IMR-90 (cell line): ENCODE results near the gene CROCC2. TPM values are rescaled to one million over a fixed set of nuclear protein-coding genes. Genes with fewer than 3 reads are reported as not detected.

Experiments
- ATAC-seq: fragments of 200-7000 bp; cut with Tn5 transposase; 2 replicates; pipeline ENCODE4 v1.9.1; 2020; ENCODE audit warnings: low read depth, mild to moderate bottlenecking, moderate library complexity
- BruUV-seq: library from RNA; stranded (reverse); fragments of 400-500 nt; replicated peaks from 2 replicates; lab custom pipeline; 2021; lab: Mats Ljungman, UMichigan
- CTCF ChIA-PET: fragments of 300-600 bp; formaldehyde crosslinking; extraction: SDS; loops from one replicate; lab custom pipeline; 2021; ENCODE audit warnings: antibody characterized with exemption; lab: Yijun Ruan, JAX
- POLR2A ChIA-PET: fragments of 300-600 bp; sonication (Branson Sonifier 250); formaldehyde crosslinking; loops from one replicate; lab custom pipeline; 2022; ENCODE audit warnings: antibody characterized with exemption; ENCODE audit not compliant: unreplicated experiment; lab: Charles Lee
- DNase-seq: peaks from one replicate; pipeline ENCODE4 v3.0.0; 2013
- H2AFZ ChIP-seq: replicated peaks from 2 replicates; pipeline ENCODE3; 2013; ENCODE audit warnings: low read length, mild to moderate bottlenecking; ENCODE audit not compliant: poor library complexity
- H2AK5ac ChIP-seq: 2 replicates; pipeline ENCODE4 v1.6.1; 2013; ENCODE audit warnings: low read depth, low read length, inconsistent platforms
- H2AK9ac ChIP-seq: replicated peaks from 2 replicates; pipeline ENCODE3; 2013; ENCODE audit warnings: mild to moderate bottlenecking, low read depth, low read length, moderate library complexity; ENCODE audit not compliant: poor library complexity
- H2BK120ac ChIP-seq: 2 replicates; pipeline ENCODE4 v1.6.1; 2013; ENCODE audit warnings: low read depth, low read length, inconsistent platforms
- H2BK15ac ChIP-seq: 3 replicates; pipeline ENCODE4 v1.6.1; 2013; ENCODE audit warnings: low read depth, low read length, inconsistent platforms
- H2BK20ac ChIP-seq: 2 replicates; pipeline ENCODE4 v1.6.1; 2013; ENCODE audit warnings: low read depth, mild to moderate bottlenecking, inconsistent platforms, low read length, moderate library complexity
- H2BK5ac ChIP-seq: 2 replicates; pipeline ENCODE4 v1.6.1; 2013; ENCODE audit warnings: mild to moderate bottlenecking, low read depth, low read length, inconsistent platforms; ENCODE audit not compliant: poor library complexity, severe bottlenecking
- H3K14ac ChIP-seq: replicated peaks from 2 replicates; pipeline ENCODE4 v1.6.1; 2013; ENCODE audit warnings: low read depth, low read length, inconsistent platforms
- H3K18ac ChIP-seq: 2 replicates; pipeline ENCODE4 v1.6.1; 2013; ENCODE audit warnings: low read depth, low read length, control low read depth
- H3K23ac ChIP-seq: 2 replicates; pipeline ENCODE4 v1.6.1; 2013; ENCODE audit warnings: low read depth, low read length, inconsistent platforms
- H3K27ac ChIP-seq: 2 replicates; pipeline ENCODE4 v1.5.1; 2013; ENCODE audit warnings: mild to moderate bottlenecking, control low read depth, low read length; ENCODE audit not compliant: insufficient read depth
- H3K27me3 ChIP-seq: 2 replicates; pipeline ENCODE4 v1.6.1; 2013; ENCODE audit warnings: low read length; ENCODE audit not compliant: control insufficient read depth, insufficient read depth
- H3K36me3 ChIP-seq: 2 replicates; pipeline ENCODE4 v1.6.1; 2013; ENCODE audit warnings: low read length, mixed read lengths; ENCODE audit not compliant: control insufficient read depth, insufficient read depth
- H3K4ac ChIP-seq: 2 replicates; pipeline ENCODE4 v1.6.1; 2013; ENCODE audit warnings: low read depth, low read length, inconsistent platforms
- H3K4me1 ChIP-seq: 2 replicates; pipeline ENCODE4 v1.6.1; 2013; ENCODE audit warnings: low read length, mixed read lengths; ENCODE audit not compliant: control insufficient read depth, insufficient read depth
- H3K4me2 ChIP-seq: 2 replicates; pipeline ENCODE4 v1.6.1; 2013; ENCODE audit warnings: low read depth, mild to moderate bottlenecking, control low read depth, low read length, moderate library complexity
- H3K4me3 ChIP-seq: 2 replicates; pipeline ENCODE4 v1.5.1; 2013; ENCODE audit warnings: low read depth, mild to moderate bottlenecking, control low read depth, low read length, moderate library complexity; ENCODE audit not compliant: insufficient read depth
- H3K56ac ChIP-seq: 2 replicates; pipeline ENCODE4 v1.6.1; 2013; ENCODE audit warnings: low read length, inconsistent platforms; ENCODE audit not compliant: insufficient read depth; ENCODE audit errors: extremely low read depth
- H3K79me1 ChIP-seq, 2 experiments: 2 replicates each; pipeline ENCODE4 v1.6.1; 2013; ENCODE audit warnings: low read length in 2 of 2, inconsistent platforms in 1 of 2, low read depth in 1 of 2
- H3K9ac ChIP-seq: 2 replicates; pipeline ENCODE4 v1.6.1; 2013; ENCODE audit warnings: low read depth, low read length, control low read depth
- H3K9me1 ChIP-seq: 2 replicates; pipeline ENCODE4 v1.6.1; 2013; ENCODE audit warnings: low read length, inconsistent platforms; ENCODE audit not compliant: insufficient read depth
- H3K9me3 ChIP-seq: 2 replicates; pipeline ENCODE4 v1.6.1; 2013; ENCODE audit warnings: low read length; ENCODE audit not compliant: control insufficient read depth, insufficient read depth
- H4K20me1 ChIP-seq: 2 replicates; pipeline ENCODE4 v1.6.1; 2013; ENCODE audit warnings: low read length, inconsistent platforms; ENCODE audit not compliant: insufficient read depth
- H4K5ac ChIP-seq: 2 replicates; pipeline ENCODE4 v1.6.1; 2013; ENCODE audit warnings: mild to moderate bottlenecking, low read depth, low read length, control low read depth
- H4K8ac ChIP-seq, 2 experiments: 2 replicates each; pipeline ENCODE4 v1.6.1; 2013; ENCODE audit warnings: low read depth in 2 of 2, low read length in 2 of 2, control low read depth in 1 of 2, inconsistent platforms in 1 of 2
- H4K91ac ChIP-seq: 2 replicates; pipeline ENCODE4 v1.6.1; 2013; ENCODE audit warnings: low read depth, low read length, inconsistent platforms; ENCODE audit not compliant: insufficient read depth
- BHLHE40 ChIP-seq: fragments of 150-350 bp; IDR thresholded peaks from 2 replicates; pipeline ENCODE4 v1.6.1; 2016; ENCODE audit warnings: mild to moderate bottlenecking, low read depth, low read length
- CHD1 ChIP-seq: IDR thresholded peaks from 2 replicates; pipeline ENCODE4 v1.6.1; 2012; ENCODE audit warnings: low read depth, low read length, improper control_type of control experiment
- ELK1 ChIP-seq: fragments of 150-350 bp; IDR thresholded peaks from 2 replicates; pipeline ENCODE4 v1.6.1; 2016; ENCODE audit warnings: low read depth, mild to moderate bottlenecking, low read length, moderate library complexity, borderline replicate concordance
- FOS ChIP-seq: fragments of 150-350 bp; IDR thresholded peaks from 2 replicates; pipeline ENCODE4 v1.6.1; 2016; ENCODE audit warnings: low read depth, low read length
- MAFK ChIP-seq: IDR thresholded peaks from 2 replicates; pipeline ENCODE4 v1.6.1; 2012; ENCODE audit warnings: low read depth, low read length, improper control_type of control experiment
- MAZ ChIP-seq: IDR thresholded peaks from 2 replicates; pipeline ENCODE4 v1.6.1; 2012; ENCODE audit warnings: low read depth, mild to moderate bottlenecking, low read length, improper control_type of control experiment, moderate library complexity, borderline replicate concordance
- MXI1 ChIP-seq: IDR thresholded peaks from 2 replicates; pipeline ENCODE4 v1.6.1; 2012; ENCODE audit warnings: low read depth, mild to moderate bottlenecking, low read length, moderate library complexity, borderline replicate concordance
- NFE2L2 ChIP-seq: fragments of 150-350 bp; IDR thresholded peaks from 2 replicates; pipeline ENCODE4 v1.6.1; 2016; ENCODE audit warnings: low read depth, mild to moderate bottlenecking, low read length
- POLR2A ChIP-seq: IDR thresholded peaks from 2 replicates; pipeline ENCODE4 v1.6.1; 2012; ENCODE audit warnings: mild to moderate bottlenecking, low read depth, low read length
- RAD21 ChIP-seq: IDR thresholded peaks from 2 replicates; pipeline ENCODE4 v1.6.1; 2012; ENCODE audit warnings: low read length, improper control_type of control experiment
- RCOR1 ChIP-seq: IDR thresholded peaks from 2 replicates; pipeline ENCODE4 v1.6.1; 2012; ENCODE audit warnings: mild to moderate bottlenecking, low read length, improper control_type of control experiment; ENCODE audit not compliant: insufficient replicate concordance
- RFX5 ChIP-seq: IDR thresholded peaks from 2 replicates; pipeline ENCODE4 v1.8.0; 2012; ENCODE audit warnings: low read depth, mild to moderate bottlenecking, low read length, moderate library complexity
- SMC3 ChIP-seq: fragments of 150-350 bp; IDR thresholded peaks from 2 replicates; pipeline ENCODE4 v1.6.1; 2016; ENCODE audit warnings: low read depth, mild to moderate bottlenecking, antibody characterized with exemption, low read length, moderate library complexity
- WGBS, 2 experiments: methylation state at CpG; one replicate each; pipeline versions ENCODE4 v1.1.5 to v1.1.7; 2013; ENCODE audit warnings: missing lambda C conversion rate in 2 of 2; ENCODE audit not compliant: insufficient read length in 1 of 2; ENCODE audit errors: extremely low coverage in 2 of 2; 5-methylcytosine and 5-hydroxymethylcytosine counted together
- dilution Hi-C: fragments of 300-500 bp; cut with HindIII; formaldehyde crosslinking; loops from one replicate; pipeline ENCODE4 v1.14.3; 2018; ENCODE audit warnings: low sequenced_read_pairs; ENCODE audit not compliant: unreplicated experiment
- in situ Hi-C: fragments of 300-500 bp; cut with MboI; formaldehyde crosslinking; loops from 3 replicates; pipeline ENCODE4 v1.14.3; 2019; ENCODE audit warnings: low sequenced_read_pairs, inconsistent platforms, mixed read lengths
- intact Hi-C: fragments of 100-400 bp; cut with micrococcal nuclease; formaldehyde crosslinking; loops from 2 replicates; pipeline ENCODE4 v1.10.0; 2022
- polyA plus RNA-seq, 3 experiments: library from polyadenylated mRNA; depleted of rRNA; stranded (reverse); fragments of >200 nt; gene quantifications; 2 replicates each; pipeline ENCODE4 v1.2.3, GENCODE V29; 2012; ENCODE audit warnings: low replicate concordance in 1 of 3
- total RNA-seq: library from RNA; depleted of rRNA; stranded (reverse); fragments of >200 nt; gene quantifications from 2 replicates; pipeline ENCODE4 v1.2.3, GENCODE V29; 2012
- TF ChIP-seq, protein P1 (sequence below): conservative IDR thresholded peaks from 2 replicates; pipeline ENCODE4 v1.5.1; 2012; ENCODE audit warnings: mild to moderate bottlenecking, low read depth, low read length, improper control_type of control experiment

CROCC2 gene
- total and polyA plus RNA-seq, 2 of the 4 experiments (the other 2 are of a cell fraction), result not detected

DNA sequence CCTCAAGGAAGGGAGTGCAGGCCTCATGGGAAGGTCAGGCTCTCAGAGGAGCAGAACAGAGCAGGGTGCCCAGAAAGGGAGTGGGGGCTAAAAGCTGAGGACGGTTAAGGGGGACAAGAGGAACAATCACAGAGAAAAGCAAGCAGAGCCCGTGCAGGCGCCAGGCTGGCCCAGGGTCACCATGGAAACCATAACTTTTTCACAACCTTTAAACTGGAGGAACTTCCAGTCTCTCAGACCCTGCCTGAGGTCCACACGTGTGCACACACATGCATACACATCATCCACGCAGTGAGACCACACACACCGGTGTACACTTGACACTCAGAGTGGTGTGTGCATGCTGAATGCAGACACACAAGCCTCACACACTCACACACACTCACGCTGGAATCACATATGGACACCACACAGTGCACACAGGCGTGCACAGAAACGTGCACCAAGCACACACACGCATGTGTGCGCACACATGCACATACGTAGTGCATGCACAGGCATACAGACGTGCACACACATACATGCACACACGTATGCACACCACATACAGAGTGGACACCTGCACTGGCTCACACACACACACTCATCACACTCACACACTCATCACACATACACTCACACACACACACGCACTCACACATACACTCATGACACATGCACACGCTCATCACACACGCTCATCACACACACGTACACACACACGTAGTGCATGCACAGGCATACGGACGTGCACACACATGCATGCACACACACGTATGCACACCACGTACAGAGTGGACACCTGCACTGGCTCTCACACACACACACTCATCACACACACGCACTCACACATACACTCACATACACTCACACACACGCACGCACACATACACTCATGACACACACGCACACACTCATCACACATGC, 55.1 kb downstream of the CROCC2 start (continued):
- no peak for TF ChIP-seq ELK1
- no peak for TF ChIP-seq NFE2L2

DNA sequence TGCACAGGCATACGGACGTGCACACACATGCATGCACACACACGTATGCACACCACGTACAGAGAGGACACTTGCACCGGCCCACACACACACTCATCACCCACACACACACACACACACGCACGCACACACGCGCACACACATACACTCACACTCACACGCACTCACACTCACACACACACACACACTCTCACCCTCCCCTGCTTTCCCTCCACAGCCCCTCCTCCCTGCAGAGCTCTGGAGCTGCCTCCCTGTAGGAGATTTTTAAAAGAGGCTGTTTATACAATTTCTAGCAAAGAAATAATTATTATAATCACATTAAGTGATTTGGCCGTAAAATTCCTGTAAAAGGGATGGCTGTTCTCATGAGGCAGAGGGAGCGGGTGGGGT, 55.8 kb downstream of the CROCC2 start:
- no peak for ATAC-seq
- POLR2A ChIA-PET, result no interaction called here
- Histone ChIP-seq H3K27me3 (no peaks in the 10 kb centered on the region), H4K8ac (no peak overlapping the region), H3K27ac (no peak overlapping the region; the same call in 1 of the 2 replicates), H2AFZ (no peak overlapping the region), H2AK9ac (no peak overlapping the region), H3K9me3 (no peaks in the 10 kb centered on the region), H2AK5ac (no peak overlapping the region), H3K4me2 (no peak overlapping the region; the same call in 1 of the 2 replicates), H3K23ac (no peak overlapping the region), H3K56ac (no peak overlapping the region), H3K79me1 (no peaks in the 10 kb centered on the region), H3K14ac (no peak overlapping the region), H3K9ac (no peak overlapping the region), H2BK5ac (peak overlapping the region; percentile 23), H3K9me1 (peaks cover 10% of the 10 kb centered on the region), H3K4ac (no peak overlapping the region), H3K4me3 (no peak overlapping the region), H3K36me3 (no peaks in the 10 kb centered on the region), H3K18ac (no peak overlapping the region; the same call in 1 of the 2 replicates), H4K20me1 (no peaks in the 10 kb centered on the region), H4K91ac (no peak overlapping the region), H2BK15ac (no peak overlapping the region), H2BK120ac (no peak overlapping the region), H3K4me1 (peaks cover 32% of the 10 kb centered on the region; the same call in 1 of the 2 replicates), H4K5ac (no peak overlapping the region; the same call in 1 of the 2 replicates), H2BK20ac (no peak overlapping the region)
- DNase-seq, result no peak
- dilution Hi-C loops (no loop called here), in situ Hi-C loops (no loop called here), intact Hi-C loops (no loop called here)
- WGBS, 2 experiments, result 68% methylated on average over 3 of the region's 12 CpGs; no CpG with 5 or more reads in 1 of the 2 experiments
- CTCF ChIA-PET, result no interaction called here
- no TSS peak for BruUV-seq
- TF ChIP-seq SMC3 (no peak), NFE2L2 (no peak), RFX5 (no peak), RCOR1 (no peak), RAD21 (no peak), MXI1 (no peak), MAZ (no peak), BHLHE40 (no peak), MAFK (no peak), CHD1 (no peak), FOS (no peak), POLR2A (no peak)
- TF ChIP-seq, protein P1, sequence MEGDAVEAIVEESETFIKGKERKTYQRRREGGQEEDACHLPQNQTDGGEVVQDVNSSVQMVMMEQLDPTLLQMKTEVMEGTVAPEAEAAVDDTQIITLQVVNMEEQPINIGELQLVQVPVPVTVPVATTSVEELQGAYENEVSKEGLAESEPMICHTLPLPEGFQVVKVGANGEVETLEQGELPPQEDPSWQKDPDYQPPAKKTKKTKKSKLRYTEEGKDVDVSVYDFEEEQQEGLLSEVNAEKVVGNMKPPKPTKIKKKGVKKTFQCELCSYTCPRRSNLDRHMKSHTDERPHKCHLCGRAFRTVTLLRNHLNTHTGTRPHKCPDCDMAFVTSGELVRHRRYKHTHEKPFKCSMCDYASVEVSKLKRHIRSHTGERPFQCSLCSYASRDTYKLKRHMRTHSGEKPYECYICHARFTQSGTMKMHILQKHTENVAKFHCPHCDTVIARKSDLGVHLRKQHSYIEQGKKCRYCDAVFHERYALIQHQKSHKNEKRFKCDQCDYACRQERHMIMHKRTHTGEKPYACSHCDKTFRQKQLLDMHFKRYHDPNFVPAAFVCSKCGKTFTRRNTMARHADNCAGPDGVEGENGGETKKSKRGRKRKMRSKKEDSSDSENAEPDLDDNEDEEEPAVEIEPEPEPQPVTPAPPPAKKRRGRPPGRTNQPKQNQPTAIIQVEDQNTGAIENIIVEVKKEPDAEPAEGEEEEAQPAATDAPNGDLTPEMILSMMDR, result no peak
